Peyer's patch (tissue), 4 donors: ENCODE results near the gene ABHD1. TPM values are rescaled to one million over a fixed set of nuclear protein-coding genes. Genes with fewer than 3 reads are reported as not detected.
"Not testable (repeated sequence)": the region's sequence is repeated elsewhere in the genome, so short reads cannot be mapped to it uniquely, and the experiment has no call there.

Experiments
- DNase-seq, 3 donors: peaks; one replicate each; pipeline ENCODE4 v3.0.0-alpha.2; 2017 to 2019
- H3K27ac ChIP-seq, 4 donors: fragments of 200-600 bp; sonication (generic); one replicate each; pipeline ENCODE4 v1.5.1; 2016 to 2019
- H3K27me3 ChIP-seq, 2 donors: fragments of 200-600 bp; sonication (generic); one replicate each; pipeline ENCODE4 v1.5.1; 2019
- H3K36me3 ChIP-seq, 3 donors: fragments of 200-600 bp; sonication (generic); one replicate each; pipeline ENCODE4 v1.5.1; 2016 to 2019
- H3K4me1 ChIP-seq, 4 donors: fragments of 200-600 bp; sonication (generic); one replicate each; pipeline ENCODE4 v1.5.1; 2016 to 2019
- H3K4me3 ChIP-seq, 4 donors: fragments of 200-600 bp; sonication (generic); 1 replicate in 3 of 4; 2 replicates in 1 of 4; pipeline ENCODE4 v1.5.1; 2016 to 2019; ENCODE audit warnings: mild to moderate bottlenecking in 1 of 4
- H3K9me3 ChIP-seq, 4 donors: fragments of 200-600 bp; sonication (generic); one replicate each; pipeline ENCODE4 v1.5.1; 2016 to 2019; ENCODE audit warnings: mild to moderate bottlenecking in 1 of 4
- CTCF ChIP-seq, 6 experiments: fragments of 450-650 bp in 4 of 6; fragments of 200-600 bp in 2 of 6; sonication (generic) in 1 of 6; IDR thresholded peaks; one replicate each; pipeline ENCODE4 v1.5.1; 2017 to 2019; ENCODE audit warnings: antibody characterized with exemption in 6 of 6, mild to moderate bottlenecking in 3 of 6, moderate library complexity in 1 of 6
- POLR2A ChIP-seq, 2 donors: fragments of 450-650 bp; IDR thresholded peaks; one replicate each; pipeline ENCODE4 v1.5.1; 2017; ENCODE audit warnings: antibody characterized with exemption in 2 of 2, mild to moderate bottlenecking in 2 of 2, moderate library complexity in 2 of 2
- total RNA-seq, 4 donors: library from RNA; depleted of rRNA; stranded (reverse); fragments of >200 nt; gene quantifications; one replicate each; pipeline ENCODE4 v1.1.0, GENCODE V29; 2016

ABHD1 gene
- total RNA-seq, 4 donors from 2014 or later = 2.8 TPM; not detected in 3

- DNase-seq = no peak
- Histone ChIP-seq H3K9me3 (no peaks in the 10 kb centered on the region), H3K4me3 (no peak overlapping the region), H3K4me1 (peaks cover 0 to 21% (median 2%) of the 10 kb centered on the region in 4 donors), H3K27me3 (no peaks in the 10 kb centered on the region), H3K27ac (no peak overlapping the region), H3K36me3 (peaks cover 0 to 42% (median 0%) of the 10 kb centered on the region in 3 donors)
- no peak for TF ChIP-seq CTCF (IDR thresholded peaks at IDR 0.05)
- no peak for TF ChIP-seq POLR2A (IDR thresholded peaks at IDR 0.05)
Measured at GRCh38 chr2:27099334-27099955, 24.2 kb upstream of the ABHD1 start.

GRCh38 chr2:27100036-27100435, 23.6 kb upstream of the ABHD1 start:
- no peak for TF ChIP-seq CTCF (IDR thresholded peaks at IDR 0.05)
- TF ChIP-seq POLR2A (IDR thresholded peaks at IDR 0.05) = no peak
- Histone ChIP-seq H3K9me3 (no peaks in the 10 kb centered on the region), H3K4me3 (no peak overlapping the region), H3K36me3 (peaks cover 0 to 37% (median 0%) of the 10 kb centered on the region in 3 donors), H3K27me3 (no peaks in the 10 kb centered on the region), H3K27ac (no peak overlapping the region), H3K4me1 (peaks cover 0 to 15% (median 2%) of the 10 kb centered on the region in 4 donors)
- no peak for DNase-seq

- Histone ChIP-seq H3K36me3 (peaks cover 0 to 30% (median 0%) of the 10 kb centered on the region in 3 donors), H3K4me1 (no peaks in the 10 kb centered on the region), H3K27me3 (no peaks in the 10 kb centered on the region), H3K9me3 (no peaks in the 10 kb centered on the region), H3K4me3 (no peak overlapping the region), H3K27ac (no peak overlapping the region)
- no peak for DNase-seq
- TF ChIP-seq CTCF (IDR thresholded peaks at IDR 0.05) = no peak
- TF ChIP-seq POLR2A (IDR thresholded peaks at IDR 0.05) = no peak
Measured at GRCh38 chr2:27102329-27102728, 21.3 kb upstream of the ABHD1 start.

GRCh38 chr2:27105981-27106380, 17.6 kb upstream of the ABHD1 start:
- DNase-seq = no peak
- no peak overlapping the region for H3K27ac ChIP-seq
- H3K4me1 ChIP-seq = no peaks in the 10 kb centered on the region
- H3K36me3 ChIP-seq = no peaks in the 10 kb centered on the region
- TF ChIP-seq CTCF (IDR thresholded peaks at IDR 0.05) (no peak), POLR2A (IDR thresholded peaks at IDR 0.05) (no peak)
- no peak overlapping the region for H3K4me3 ChIP-seq
- H3K27me3 ChIP-seq = no peaks in the 10 kb centered on the region
- H3K9me3 ChIP-seq = no peaks in the 10 kb centered on the region

GRCh38 chr2:27108221-27108620, 15.4 kb upstream of the ABHD1 start:
- Histone ChIP-seq H3K4me3 (no peak overlapping the region), H3K27me3 (no peaks in the 10 kb centered on the region), H3K27ac (no peak overlapping the region), H3K36me3 (no peaks in the 10 kb centered on the region), H3K9me3 (no peaks in the 10 kb centered on the region), H3K4me1 (no peaks in the 10 kb centered on the region)
- no peak for DNase-seq
- TF ChIP-seq CTCF (IDR thresholded peaks at IDR 0.05) (no peak), POLR2A (IDR thresholded peaks at IDR 0.05) (no peak)

- H3K27me3 ChIP-seq = no peaks in the 10 kb centered on the region
- TF ChIP-seq CTCF (IDR thresholded peaks at IDR 0.05) = no peak
- TF ChIP-seq POLR2A (IDR thresholded peaks at IDR 0.05) = no peak
- no peaks in the 10 kb centered on the region for H3K36me3 ChIP-seq
Measured at GRCh38 chr2:27109083-27109482, 14.5 kb upstream of the ABHD1 start.

GRCh38 chr2:27110603-27111352, 12.8 kb upstream of the ABHD1 start:
- H3K4me3 ChIP-seq, H3K27me3 ChIP-seq, H3K27ac ChIP-seq, DNase-seq, H3K36me3 ChIP-seq, H3K4me1 ChIP-seq, H3K9me3 ChIP-seq: not testable (repeated sequence)

More at GRCh38 chr2:27109083-27109482, 14.5 kb upstream of the ABHD1 start:
- no peak for DNase-seq
- H3K9me3 ChIP-seq = no peaks in the 10 kb centered on the region
- H3K4me1 ChIP-seq = no peaks in the 10 kb centered on the region
- no peak overlapping the region for H3K27ac ChIP-seq
- no peak overlapping the region for H3K4me3 ChIP-seq
